Neuronal stem cell (in vitro differentiated cells): ENCODE measurements around the gene EML1.

Source experiments
- DNase-seq: peaks from one replicate; pipeline ENCODE4 v3.0.0-alpha.2; 2013; ENCODE audit warnings: low spot score
- H2AFZ ChIP-seq: one replicate; pipeline ENCODE4 v1.6.1; 2013; ENCODE audit warnings: mild to moderate bottlenecking, low read length, inconsistent platforms
- H2AK5ac ChIP-seq: 2 replicates; pipeline ENCODE4 v1.6.1; 2013; ENCODE audit warnings: low read depth, mild to moderate bottlenecking, inconsistent platforms, low read length, moderate library complexity, mixed read lengths
- H2BK120ac ChIP-seq: 2 replicates; pipeline ENCODE4 v1.6.1; 2013; ENCODE audit warnings: low read depth, mild to moderate bottlenecking, inconsistent platforms, low read length, moderate library complexity, mixed read lengths
- H2BK12ac ChIP-seq: one replicate; pipeline ENCODE4 v1.6.1; 2013; ENCODE audit warnings: low read length, inconsistent platforms
- H2BK15ac ChIP-seq: 2 replicates; pipeline ENCODE4 v1.6.1; 2013; ENCODE audit warnings: mild to moderate bottlenecking, low read length, inconsistent platforms, mixed read lengths
- H2BK5ac ChIP-seq: one replicate; pipeline ENCODE4 v1.6.1; 2013; ENCODE audit warnings: inconsistent platforms, mild to moderate bottlenecking, low read length, moderate library complexity
- H3K14ac ChIP-seq: one replicate; pipeline ENCODE4 v1.6.1; 2013; ENCODE audit warnings: low read length, inconsistent platforms
- H3K18ac ChIP-seq: 2 replicates; pipeline ENCODE4 v1.6.1; 2013; ENCODE audit warnings: low read length, inconsistent platforms
- H3K23ac ChIP-seq: 2 replicates; pipeline ENCODE4 v1.6.1; 2013; ENCODE audit warnings: low read depth, mild to moderate bottlenecking, mixed read lengths, low read length, inconsistent platforms; ENCODE audit not compliant: poor library complexity
- H3K27ac ChIP-seq: replicated peaks from 3 replicates; pipeline ENCODE4 v1.5.1; 2013; ENCODE audit warnings: low read length, inconsistent platforms
- H3K27me3 ChIP-seq, 3 experiments: 2 replicates each; pipeline ENCODE4 v1.6.1; 2013; ENCODE audit warnings: low read length in 3 of 3, mild to moderate bottlenecking in 2 of 3, inconsistent platforms in 1 of 3, low read depth in 1 of 3, mixed read lengths in 1 of 3, moderate library complexity in 1 of 3; ENCODE audit not compliant: control insufficient read depth in 3 of 3, insufficient read depth in 3 of 3
- H3K36me3 ChIP-seq, 2 donors: replicated peaks in 1 of 2; 2 replicates each; pipeline ENCODE4 v1.6.1; 2013; ENCODE audit warnings: low read length in 2 of 2; ENCODE audit not compliant: control insufficient read depth in 2 of 2, insufficient read depth in 2 of 2
- H3K4ac ChIP-seq: 2 replicates; pipeline ENCODE4 v1.6.1; 2013; ENCODE audit warnings: inconsistent platforms, mild to moderate bottlenecking, low read length, moderate library complexity
- H3K4me1 ChIP-seq, 2 donors: 1 replicate in 1 of 2; 2 replicates in 1 of 2; pipeline ENCODE4 v1.6.1; 2013; ENCODE audit warnings: low read length in 2 of 2, low read depth in 1 of 2; ENCODE audit not compliant: control insufficient read depth in 2 of 2, insufficient read depth in 1 of 2
- H3K4me2 ChIP-seq: one replicate; pipeline ENCODE4 v1.6.1; 2013; ENCODE audit warnings: mild to moderate bottlenecking, low read length, inconsistent platforms; ENCODE audit not compliant: insufficient read depth, poor library complexity, severe bottlenecking
- H3K4me3 ChIP-seq, 2 donors: 2 replicates each; pipeline ENCODE4 v1.5.1; 2013; ENCODE audit warnings: low read length in 2 of 2, mild to moderate bottlenecking in 2 of 2, inconsistent platforms in 1 of 2, moderate library complexity in 1 of 2
- H3K79me1 ChIP-seq: one replicate; pipeline ENCODE4 v1.6.1; 2013; ENCODE audit warnings: low read depth, mild to moderate bottlenecking, inconsistent platforms, low read length, moderate library complexity
- H3K9ac ChIP-seq: one replicate; pipeline ENCODE4 v1.6.1; 2013; ENCODE audit warnings: mild to moderate bottlenecking, low read depth, low read length, inconsistent platforms; ENCODE audit not compliant: poor library complexity
- H3K9me3 ChIP-seq, 2 donors: replicated peaks in 1 of 2; 2 replicates each; pipeline versions ENCODE3 to v1.6.1; 2013; ENCODE audit warnings: low read length in 2 of 2, mild to moderate bottlenecking in 2 of 2, inconsistent platforms in 1 of 2, low read depth in 1 of 2, mixed read lengths in 1 of 2, moderate library complexity in 1 of 2; ENCODE audit not compliant: control insufficient read depth in 2 of 2, insufficient read depth in 1 of 2
- H4K8ac ChIP-seq: one replicate; pipeline ENCODE4 v1.6.1; 2013; ENCODE audit warnings: low read depth, mild to moderate bottlenecking, inconsistent platforms, low read length, moderate library complexity
- H4K91ac ChIP-seq: one replicate; pipeline ENCODE4 v1.6.1; 2013; ENCODE audit warnings: low read length, low read depth, mild to moderate bottlenecking, inconsistent platforms; ENCODE audit not compliant: poor library complexity
- WGBS, 2 donors: extraction: QIAGEN DNeasy Blood & Tissue Kit; methylation state at CpG; one replicate each; pipeline ENCODE4 v1.1.7; 2013; ENCODE audit warnings: missing lambda C conversion rate in 2 of 2, mixed read lengths in 1 of 2; ENCODE audit not compliant: insufficient read length in 2 of 2, insufficient replicate concordance in 1 of 2; ENCODE audit errors: extremely low coverage in 2 of 2; 5-methylcytosine and 5-hydroxymethylcytosine counted together

EML1 gene

DNA sequence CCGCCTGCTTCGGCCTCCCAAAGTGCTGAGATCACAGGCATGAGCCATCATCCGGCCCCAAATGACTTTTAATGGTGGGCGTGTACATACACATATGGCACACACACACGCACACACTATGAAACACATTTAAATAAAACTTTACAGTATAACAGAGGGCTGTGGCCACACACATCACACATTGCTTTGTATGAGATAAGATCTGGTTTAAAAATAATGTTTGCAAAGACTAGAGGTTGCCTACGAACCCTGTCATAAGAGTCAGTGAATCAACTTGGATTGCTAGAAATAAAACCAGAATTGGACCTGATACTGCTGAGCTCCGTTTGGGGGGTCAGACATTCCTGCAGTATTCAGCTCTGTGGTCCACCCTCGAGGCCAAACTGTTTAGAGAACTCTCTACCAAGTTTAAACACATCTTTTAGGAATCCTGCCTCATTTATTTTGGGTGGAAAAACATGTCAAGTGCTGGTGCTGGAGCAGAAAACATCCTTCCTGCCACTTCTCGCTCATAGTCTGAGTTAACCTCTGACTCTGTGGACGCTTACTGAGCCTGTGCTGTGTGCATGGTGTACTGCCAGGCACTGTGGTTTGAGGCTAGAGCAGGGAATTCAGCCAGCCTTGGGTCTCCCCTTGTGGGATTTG, 47.8 kb upstream of the EML1 start:
- Histone ChIP-seq H3K14ac (no peak overlapping the region), H3K9me3 (no peaks in the 10 kb centered on the region), H2BK15ac (no peak overlapping the region), H3K27ac (no peak overlapping the region), H3K36me3 (no peaks in the 10 kb centered on the region), H3K27me3 (peaks cover 0 to 25% (median 0%) of the 10 kb centered on the region in 3 experiments), H3K4me2 (no peak overlapping the region), H3K18ac (no peak overlapping the region), H2AK5ac (no peak overlapping the region), H3K23ac (no peak overlapping the region), H3K4ac (no peak overlapping the region), H2BK12ac (no peak overlapping the region), H3K9ac (no peak overlapping the region), H4K8ac (no peak overlapping the region), H3K4me1 (peaks cover 0 to 12% of the 10 kb centered on the region in 2 donors), H4K91ac (no peak overlapping the region), H3K79me1 (no peaks in the 10 kb centered on the region), H2BK5ac (no peak overlapping the region), H2BK120ac (no peak overlapping the region), H2AFZ (no peak overlapping the region), H3K4me3 (no peak overlapping the region)
- no peak for DNase-seq
- no CpG with 5 or more reads among the region's 10 CpGs for WGBS, 2 donors

DNA sequence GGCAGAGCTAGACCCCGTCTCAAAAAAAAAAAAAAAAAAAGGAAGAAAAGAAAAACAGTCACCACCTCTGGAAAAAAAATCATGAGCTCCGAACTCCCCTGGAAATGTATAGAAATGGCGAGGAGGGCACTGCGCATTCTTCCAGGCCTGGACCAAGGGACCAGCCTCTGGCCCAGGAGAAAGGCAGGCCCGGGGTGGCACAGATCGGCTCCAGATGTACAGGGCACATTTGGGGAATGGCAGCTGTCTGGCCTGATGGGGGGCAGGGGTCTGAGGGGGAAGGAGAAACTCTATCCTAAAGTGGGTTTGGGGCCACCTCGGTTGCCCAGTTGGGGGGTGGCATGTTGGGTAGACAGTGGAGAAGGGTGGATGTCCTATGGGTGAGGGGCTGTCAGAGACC, 46.0 kb upstream of the EML1 start:
- Histone ChIP-seq H3K79me1 (peaks cover under 1% of the 10 kb centered on the region), H4K8ac (no peak overlapping the region), H2AK5ac (no peak overlapping the region), H3K9ac (no peak overlapping the region), H3K14ac (no peak overlapping the region), H3K27ac (no peak overlapping the region), H3K36me3 (no peaks in the 10 kb centered on the region), H4K91ac (no peak overlapping the region), H3K18ac (peak overlapping the region; percentile 16), H3K9me3 (no peaks in the 10 kb centered on the region), H2BK15ac (no peak overlapping the region), H3K4me1 (peaks cover 0 to 18% of the 10 kb centered on the region in 2 donors), H3K23ac (peak overlapping the region; percentile 5), H3K27me3 (peaks cover 0 to 29% (median 0%) of the 10 kb centered on the region in 3 experiments), H2BK120ac (no peak overlapping the region), H2BK12ac (no peak overlapping the region), H2AFZ (no peak overlapping the region), H3K4me3 (no peak overlapping the region), H3K4ac (no peak overlapping the region), H2BK5ac (peak overlapping the region; percentile 31), H3K4me2 (no peak overlapping the region)
- no CpG with 5 or more reads among the region's 7 CpGs for WGBS, 2 donors
- no peak for DNase-seq

- Histone ChIP-seq H2AFZ (no peak overlapping the region), H2BK12ac (no peak overlapping the region), H2BK5ac (peak overlapping the region; percentile 31), H3K4ac (no peak overlapping the region), H3K4me2 (no peak overlapping the region), H4K91ac (no peak overlapping the region), H3K9me3 (no peaks in the 10 kb centered on the region), H3K36me3 (no peaks in the 10 kb centered on the region), H2AK5ac (peak overlapping the region; percentile 81), H3K27me3 (peaks cover 0 to 26% (median 0%) of the 10 kb centered on the region in 3 experiments), H3K23ac (peak overlapping the region; percentile 5), H2BK15ac (no peak overlapping the region), H3K4me3 (no peak overlapping the region), H3K18ac (no peak overlapping the region), H3K79me1 (peaks cover 1% of the 10 kb centered on the region), H3K14ac (no peak overlapping the region), H3K9ac (no peak overlapping the region), H3K27ac (no peak overlapping the region), H3K4me1 (peaks cover 0 to 24% of the 10 kb centered on the region in 2 donors), H2BK120ac (no peak overlapping the region), H4K8ac (no peak overlapping the region)
- no peak for DNase-seq
- no CpG with 5 or more reads among the region's 22 CpGs for WGBS, 2 donors
Observed at GRCh38 chr14:99747582-99748330, 45.5 kb upstream of the EML1 start.

- Histone ChIP-seq H3K18ac (no peak overlapping the region), H3K4me2 (no peak overlapping the region), H3K9me3 (no peaks in the 10 kb centered on the region), H3K36me3 (no peaks in the 10 kb centered on the region), H2BK15ac (no peak overlapping the region), H2BK120ac (no peak overlapping the region), H4K91ac (no peak overlapping the region), H2BK12ac (no peak overlapping the region), H3K27me3 (peaks cover 0 to 18% (median 0%) of the 10 kb centered on the region in 3 experiments), H3K4me3 (no peak overlapping the region), H3K79me1 (peaks cover 1% of the 10 kb centered on the region), H3K14ac (no peak overlapping the region), H3K23ac (no peak overlapping the region), H4K8ac (no peak overlapping the region), H2BK5ac (no peak overlapping the region), H3K4me1 (peaks cover 5 to 22% of the 10 kb centered on the region in 2 donors), H3K4ac (no peak overlapping the region), H3K27ac (no peak overlapping the region), H2AK5ac (no peak overlapping the region), H3K9ac (no peak overlapping the region), H2AFZ (no peak overlapping the region)
- no CpG with 5 or more reads among the region's 9 CpGs for WGBS, 2 donors
- no peak for DNase-seq
Observed at GRCh38 chr14:99748529-99748928, 44.7 kb upstream of the EML1 start.
